Gastrocnemius medialis (tissue), 4 donors: ENCODE results near the gene NTNG1. TPM values are rescaled to one million over a fixed set of nuclear protein-coding genes. Genes with fewer than 3 reads are reported as not detected.

Experiments used
- ATAC-seq, 2 donors: fragments of 150-250 bp; one replicate each; pipeline ENCODE4 v1.9.1; 2016
- DNase-seq, 2 donors: peaks; one replicate each; pipeline ENCODE4 v3.0.0-alpha.2; 2019
- H3K27ac ChIP-seq, 4 donors: fragments of 200-600 bp; sonication (generic); 1 replicate in 1 of 4; 2 replicates in 3 of 4; pipeline ENCODE4 v1.5.1; 2016 to 2018; ENCODE audit warnings: mild to moderate bottlenecking in 2 of 4, moderate library complexity in 1 of 4
- H3K27me3 ChIP-seq, 3 donors: fragments of 200-600 bp; sonication (generic) in 2 of 3; 1 replicate in 1 of 3; 2 replicates in 2 of 3; pipeline versions ENCODE4 v1.5.1 to v1.6.0; 2016 to 2019; ENCODE audit warnings: mild to moderate bottlenecking in 1 of 3, moderate library complexity in 1 of 3
- H3K36me3 ChIP-seq, 2 donors: fragments of 200-600 bp; sonication (generic) in 1 of 2; one replicate each; pipeline ENCODE4 v1.5.1; 2017 to 2018
- H3K4me1 ChIP-seq, 2 donors: fragments of 200-600 bp; sonication (generic) in 1 of 2; one replicate each; pipeline ENCODE4 v1.5.1; 2016 to 2017; ENCODE audit warnings: mild to moderate bottlenecking in 2 of 2
- H3K4me3 ChIP-seq, 4 donors: fragments of 200-600 bp; sonication (generic) in 3 of 4; 1 replicate in 1 of 4; 2 replicates in 3 of 4; pipeline ENCODE4 v1.5.1; 2016 to 2019; ENCODE audit warnings: mild to moderate bottlenecking in 2 of 4
- H3K9me3 ChIP-seq, 3 donors: fragments of 200-600 bp; sonication (generic) in 2 of 3; 1 replicate in 1 of 3; 2 replicates in 2 of 3; pipeline ENCODE4 v1.5.1; 2016 to 2019
- POLR2A ChIP-seq, 2 donors: fragments of 450-650 bp; IDR thresholded peaks; one replicate each; pipeline ENCODE4 v1.6.1; 2017; ENCODE audit warnings: antibody characterized with exemption in 2 of 2, mild to moderate bottlenecking in 2 of 2, moderate library complexity in 2 of 2
- in situ Hi-C, 4 donors: fragments of 200-750 bp; cut with MboI; loops; one replicate each; pipeline versions ENCODE4 v1.15.0 to v1.8.0; 2017; ENCODE audit warnings: low sequenced_read_pairs in 4 of 4
- intact Hi-C: fragments of 100-400 bp; cut with DNase I; formaldehyde crosslinking; loops from one replicate; pipeline ENCODE4 v1.15.1; 2023; ENCODE audit warnings: low total_unique reads
- total RNA-seq, 4 donors: library from RNA; depleted of rRNA; stranded (reverse); fragments of >200 nt; gene quantifications; one replicate each; pipeline versions ENCODE4 v1.1.0 to v1.2.3, GENCODE V29; 2016
- TF ChIP-seq, protein P1 (sequence below), 5 experiments: fragments of 450-650 bp in 3 of 5; fragments of 200-600 bp in 2 of 5; sonication (generic) in 2 of 5; IDR thresholded peaks in 4 of 5; conservative IDR thresholded peaks in 1 of 5; 1 replicate in 4 of 5; 2 replicates in 1 of 5; pipeline ENCODE4 v1.5.1; 2016 to 2019; ENCODE audit warnings: antibody characterized with exemption in 5 of 5, mild to moderate bottlenecking in 3 of 5, moderate library complexity in 3 of 5

NTNG1 gene
- total RNA-seq, 4 donors from 2014 or later: not detected

DNA sequence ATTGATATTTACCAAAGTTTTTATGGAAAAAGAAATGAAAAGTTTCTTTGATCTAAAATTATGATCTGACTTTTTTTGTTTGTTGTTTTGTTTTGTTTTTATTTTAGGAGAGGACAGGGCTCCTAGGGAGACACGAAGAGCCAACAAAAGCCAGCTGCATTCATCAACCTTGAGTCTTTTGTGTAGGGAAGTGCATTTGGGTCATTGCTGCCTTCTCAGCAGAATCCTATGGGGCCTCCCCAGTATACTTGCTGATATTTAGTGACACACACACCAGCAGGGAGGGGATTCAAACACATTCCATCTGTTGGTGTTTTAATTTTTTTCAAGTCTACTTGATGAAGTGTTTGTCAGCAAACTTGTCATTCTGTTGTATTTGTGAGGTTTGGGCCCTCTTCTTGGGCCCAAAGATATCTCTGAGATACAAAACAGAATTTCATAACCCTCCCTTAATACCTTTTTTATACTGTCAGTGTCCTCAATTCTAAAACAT lies 203.5 kb downstream of the NTNG1 start:
- no peak overlapping the region for H3K27ac ChIP-seq
- ATAC-seq (no peak), DNase-seq (no peak)
- H3K27me3 ChIP-seq: no peaks in the 10 kb centered on the region
- no peak overlapping the region for H3K4me3 ChIP-seq
- H3K4me1 ChIP-seq: no peaks in the 10 kb centered on the region
- in situ Hi-C loops: no loop called here
- TF ChIP-seq, protein P1, sequence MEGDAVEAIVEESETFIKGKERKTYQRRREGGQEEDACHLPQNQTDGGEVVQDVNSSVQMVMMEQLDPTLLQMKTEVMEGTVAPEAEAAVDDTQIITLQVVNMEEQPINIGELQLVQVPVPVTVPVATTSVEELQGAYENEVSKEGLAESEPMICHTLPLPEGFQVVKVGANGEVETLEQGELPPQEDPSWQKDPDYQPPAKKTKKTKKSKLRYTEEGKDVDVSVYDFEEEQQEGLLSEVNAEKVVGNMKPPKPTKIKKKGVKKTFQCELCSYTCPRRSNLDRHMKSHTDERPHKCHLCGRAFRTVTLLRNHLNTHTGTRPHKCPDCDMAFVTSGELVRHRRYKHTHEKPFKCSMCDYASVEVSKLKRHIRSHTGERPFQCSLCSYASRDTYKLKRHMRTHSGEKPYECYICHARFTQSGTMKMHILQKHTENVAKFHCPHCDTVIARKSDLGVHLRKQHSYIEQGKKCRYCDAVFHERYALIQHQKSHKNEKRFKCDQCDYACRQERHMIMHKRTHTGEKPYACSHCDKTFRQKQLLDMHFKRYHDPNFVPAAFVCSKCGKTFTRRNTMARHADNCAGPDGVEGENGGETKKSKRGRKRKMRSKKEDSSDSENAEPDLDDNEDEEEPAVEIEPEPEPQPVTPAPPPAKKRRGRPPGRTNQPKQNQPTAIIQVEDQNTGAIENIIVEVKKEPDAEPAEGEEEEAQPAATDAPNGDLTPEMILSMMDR (IDR thresholded peaks at IDR 0.05 in 4 of 5, conservative IDR thresholded peaks at IDR 0.05 in 1 of 5): no peak
- TF ChIP-seq POLR2A (IDR thresholded peaks at IDR 0.05): no peak
- no peaks in the 10 kb centered on the region for H3K36me3 ChIP-seq
- H3K9me3 ChIP-seq: no peaks in the 10 kb centered on the region
- intact Hi-C loops: no loop called here

DNA sequence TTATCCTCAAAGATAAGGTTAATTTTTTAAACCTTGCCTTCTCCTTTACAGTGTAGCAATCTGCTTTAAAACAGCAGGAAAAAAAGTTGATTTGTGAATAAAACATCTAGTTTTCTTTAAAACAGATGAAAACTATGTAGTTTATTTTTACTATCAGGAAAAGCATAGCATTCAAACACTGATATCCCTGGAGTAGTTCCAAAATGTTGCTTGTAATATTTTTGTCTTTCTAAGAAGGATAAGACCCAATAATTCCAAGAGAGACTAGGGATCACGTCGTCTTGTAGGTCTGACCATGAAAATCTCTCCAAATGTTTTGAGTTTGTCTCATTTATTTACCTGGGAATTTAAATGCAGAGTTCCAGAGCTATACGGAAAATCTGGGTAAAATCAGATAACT lies 204.0 kb downstream of the NTNG1 start:
- H3K36me3 ChIP-seq: no peaks in the 10 kb centered on the region
- H3K27me3 ChIP-seq: no peaks in the 10 kb centered on the region
- intact Hi-C loops: no loop called here
- no peak overlapping the region for H3K27ac ChIP-seq
- H3K9me3 ChIP-seq: no peaks in the 10 kb centered on the region
- no peak for TF ChIP-seq POLR2A (IDR thresholded peaks at IDR 0.05)
- TF ChIP-seq, protein P1 (IDR thresholded peaks at IDR 0.05 in 4 of 5, conservative IDR thresholded peaks at IDR 0.05 in 1 of 5): no peak
- no peak overlapping the region for H3K4me3 ChIP-seq
- ATAC-seq (no peak), DNase-seq (no peak)
- in situ Hi-C loops: no loop called here
- H3K4me1 ChIP-seq: no peaks in the 10 kb centered on the region

DNA sequence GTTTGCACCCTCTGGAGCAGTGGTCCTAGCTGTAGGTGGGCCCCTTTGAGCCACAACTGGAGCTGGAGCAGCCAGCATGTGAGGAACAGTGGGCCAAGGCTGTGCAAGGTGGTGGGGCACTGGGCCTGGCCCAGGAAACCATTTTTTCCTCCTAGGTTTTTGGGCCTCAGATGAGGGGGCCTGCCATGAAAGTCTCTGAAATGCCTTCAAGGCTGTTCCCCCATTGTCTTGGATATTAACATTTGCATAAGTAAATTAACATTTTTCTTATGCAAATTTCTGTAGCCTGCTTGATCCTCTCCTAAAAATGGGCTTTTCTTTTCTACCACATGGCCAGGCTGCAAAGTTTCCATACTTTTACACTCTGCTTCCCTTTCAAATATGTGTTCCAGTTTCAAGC lies 212.0 kb downstream of the NTNG1 start:
- Histone ChIP-seq H3K27me3 (no peaks in the 10 kb centered on the region), H3K36me3 (no peaks in the 10 kb centered on the region), H3K4me1 (no peaks in the 10 kb centered on the region), H3K4me3 (no peak overlapping the region), H3K9me3 (no peaks in the 10 kb centered on the region), H3K27ac (no peak overlapping the region)
- intact Hi-C loops: no loop called here
- no peak for ATAC-seq
- in situ Hi-C loops: no loop called here
- no peak for DNase-seq
- TF ChIP-seq, protein P1 (IDR thresholded peaks at IDR 0.05 in 4 of 5, conservative IDR thresholded peaks at IDR 0.05 in 1 of 5): no peak
- TF ChIP-seq POLR2A (IDR thresholded peaks at IDR 0.05): no peak

DNA sequence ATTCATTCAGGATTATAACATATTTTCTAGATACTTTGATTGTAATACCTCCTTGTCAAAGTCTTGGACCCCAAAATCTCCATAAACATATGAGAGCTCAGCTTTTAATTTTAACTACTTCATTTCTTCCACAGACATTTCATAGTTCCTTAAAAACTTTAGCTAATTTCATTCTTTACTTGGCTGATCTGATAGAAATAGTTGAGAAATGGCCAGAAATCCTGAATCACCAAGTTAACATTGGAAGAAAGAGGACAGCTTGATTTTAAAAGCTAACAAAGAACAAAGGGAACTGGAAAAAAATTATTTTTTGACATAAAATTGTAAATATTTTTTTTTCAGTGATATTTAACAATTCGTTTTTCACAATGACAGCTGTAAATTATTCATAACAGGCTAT lies 216.5 kb downstream of the NTNG1 start:
- TF ChIP-seq POLR2A (IDR thresholded peaks at IDR 0.05): no peak
- TF ChIP-seq, protein P1 (IDR thresholded peaks at IDR 0.05 in 4 of 5, conservative IDR thresholded peaks at IDR 0.05 in 1 of 5): no peak
- H3K27me3 ChIP-seq: no peaks in the 10 kb centered on the region
- H3K27ac ChIP-seq: no peak overlapping the region
- no peak for ATAC-seq
- intact Hi-C loops (no loop called here), in situ Hi-C loops (no loop called here)
- H3K4me1 ChIP-seq: no peaks in the 10 kb centered on the region
- H3K4me3 ChIP-seq: no peak overlapping the region
- DNase-seq: no peak
- no peaks in the 10 kb centered on the region for H3K36me3 ChIP-seq
- H3K9me3 ChIP-seq: no peaks in the 10 kb centered on the region
